Smooth muscle cell of the brain vasculature (primary cell): ENCODE results near the gene HDAC1.

Experiments
- DNase-seq: peaks from one replicate; pipeline ENCODE4 v3.0.0-alpha.2; 2012; ENCODE audit warnings: low read depth, low spot score

Gene HDAC1

DNA sequence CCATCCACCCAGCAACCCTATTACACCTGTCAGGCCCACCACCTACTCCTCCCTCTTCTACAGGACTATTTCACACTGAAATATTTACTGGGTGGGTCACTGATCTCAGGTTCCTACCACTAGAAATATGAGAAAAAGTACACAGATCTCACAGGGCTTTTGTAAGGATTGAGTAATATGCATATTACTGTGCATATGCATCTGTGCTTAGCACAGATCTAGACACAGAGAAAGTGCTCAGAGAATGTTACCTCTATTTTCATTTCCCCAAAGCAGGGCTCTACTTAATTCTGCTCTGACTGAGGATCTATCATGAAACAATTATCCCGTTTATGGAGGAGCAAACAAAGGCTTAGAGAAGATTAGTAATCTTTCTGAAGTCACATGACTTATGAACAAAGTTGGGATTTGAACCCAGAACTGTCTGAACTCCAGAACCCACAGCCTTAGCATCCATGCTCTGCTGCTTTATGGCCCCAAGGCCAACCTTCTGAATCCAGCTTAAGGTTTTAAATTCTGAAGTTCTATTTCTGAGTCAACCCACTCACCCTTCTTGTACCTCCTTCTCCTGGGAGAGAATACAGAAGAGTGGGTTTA lies 82.2 kb downstream of the HDAC1 start:
- DNase-seq = no peak

- no peak for DNase-seq
These were observed 84.3 kb downstream of the HDAC1 start for GRCh38 chr1:32376199-32376598.

DNA sequence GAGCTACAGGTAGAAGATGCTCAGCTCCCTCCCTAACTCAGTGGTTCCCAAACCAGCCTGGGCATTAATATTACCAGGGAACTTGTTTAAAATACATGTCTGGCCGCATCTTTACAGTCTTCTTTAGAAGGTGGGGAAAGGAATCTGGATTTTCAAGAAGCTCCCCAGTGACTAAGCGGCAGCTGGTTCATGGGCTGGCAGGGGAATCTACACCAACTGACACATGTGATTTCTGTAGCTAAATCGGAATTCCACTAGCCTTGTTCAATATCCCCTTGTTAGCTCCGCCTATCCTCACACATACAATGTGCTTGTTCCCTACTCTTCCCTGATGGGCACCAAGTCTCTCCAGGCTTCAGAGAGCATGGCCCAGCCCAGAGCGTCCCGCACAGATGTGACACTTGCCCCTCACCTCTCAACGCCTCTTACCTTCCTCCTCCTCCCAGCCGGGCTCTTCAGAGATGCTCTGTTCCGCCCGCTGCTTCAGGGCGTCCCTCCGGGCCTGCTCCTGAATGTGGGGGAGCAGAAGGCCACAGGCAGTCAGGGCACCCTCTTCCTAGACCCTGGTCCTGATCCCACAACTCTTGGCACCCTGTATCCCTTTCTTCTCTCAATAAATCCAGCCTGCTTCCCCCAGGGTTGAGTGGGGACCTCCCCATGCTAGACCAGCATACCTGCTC lies 85.8 kb downstream of the HDAC1 start:
- DNase-seq = no peak

GRCh38 chr1:32380057-32380456 lies 88.2 kb downstream of the HDAC1 start:
- no peak for DNase-seq
